RPMI7951 (cell line): ENCODE results near the gene CTBP1. TPM values are rescaled to one million over a fixed set of nuclear protein-coding genes. Genes with fewer than 3 reads are reported as not detected.
"Not testable (repeated sequence)": the region's sequence is repeated elsewhere in the genome, so short reads cannot be mapped to it uniquely, and the experiment has no call there.

Source experiments
- DNase-seq: peaks from one replicate; pipeline ENCODE4 v3.0.0-alpha.2; 2012; ENCODE audit warnings: low read depth
- total RNA-seq: library from RNA; depleted of rRNA; stranded (reverse); fragments of >200 nt; shearing (Covaris generic); gene quantifications from 2 replicates; pipeline ENCODE4 v1.2.3, GENCODE V29; 2014; rRNA removed

CTBP1 gene
- total RNA-seq, result 61.3 and 97.9 TPM in 2 replicates

DNA sequence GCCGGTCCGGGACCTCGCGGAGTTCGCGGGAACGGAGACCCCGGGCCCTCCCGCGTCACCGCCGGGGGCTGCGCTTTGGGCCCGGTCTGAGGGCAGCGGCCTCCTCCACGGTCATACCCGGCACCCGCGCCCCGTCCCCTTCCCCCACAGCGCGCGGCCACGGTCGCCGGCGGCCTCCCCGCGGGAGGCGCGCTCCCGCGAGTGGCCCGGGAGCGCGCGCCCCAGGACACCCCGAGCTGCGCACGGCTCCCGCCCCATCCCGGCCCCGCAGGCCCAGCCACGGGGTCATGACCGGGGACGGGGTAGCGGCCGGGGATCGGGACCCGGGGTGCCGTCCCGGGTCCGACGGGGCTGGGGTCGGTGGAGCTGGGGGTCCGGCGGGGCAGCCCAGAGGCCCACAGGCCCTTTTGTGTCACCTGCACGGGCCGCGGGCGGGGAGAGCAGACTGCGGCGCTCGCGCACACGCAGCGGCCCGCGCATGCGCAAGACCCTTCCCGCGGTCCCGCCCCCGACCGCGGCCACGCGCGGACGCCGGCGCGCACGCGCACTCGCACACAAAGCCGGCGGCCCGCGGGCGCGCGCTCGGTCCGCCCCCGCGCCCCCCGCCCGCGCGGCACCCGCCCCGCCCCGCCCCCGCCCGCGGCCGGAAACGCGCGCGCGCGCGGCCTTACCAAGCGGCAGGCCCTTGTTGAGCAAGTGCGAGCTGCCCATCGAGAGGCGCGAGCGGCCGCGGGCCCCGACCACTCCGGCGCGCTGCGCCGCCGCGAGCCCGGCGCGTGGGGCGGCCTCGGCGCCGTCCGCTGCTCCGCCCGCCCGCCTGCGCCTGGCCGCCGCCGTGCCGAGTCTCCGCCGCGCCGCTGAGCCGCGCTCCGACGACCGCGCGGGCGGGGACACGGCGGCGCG, at the start of gene CTBP1:
CTBP1 (minus strand) TSS at position 886 of the 903 bp plus-strand sequence. CDS start 7,799 bp downstream, outside the sequence.
- DNase-seq, result peak; percentile 73

DNA sequence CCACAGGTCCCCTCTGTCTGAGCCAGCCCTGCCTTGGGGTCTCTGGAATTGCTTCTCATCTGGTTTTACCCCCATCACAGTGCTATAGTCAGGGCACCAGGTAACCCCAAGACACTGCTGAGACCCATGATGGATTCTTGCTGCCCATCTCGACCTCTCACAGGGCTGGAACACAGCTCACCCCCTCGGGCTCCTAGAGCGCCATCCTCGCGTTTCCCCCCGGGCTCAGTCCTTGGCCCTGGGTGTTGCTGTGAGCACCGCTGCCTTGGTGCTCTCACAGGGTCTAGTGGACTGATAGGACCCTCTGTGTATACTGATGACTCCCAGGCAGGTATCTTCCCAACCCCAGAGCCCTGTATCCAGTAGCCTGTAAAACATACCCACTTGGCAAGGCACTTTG, 49.5 kb upstream of the CTBP1 start:
- no peak for DNase-seq

DNA sequence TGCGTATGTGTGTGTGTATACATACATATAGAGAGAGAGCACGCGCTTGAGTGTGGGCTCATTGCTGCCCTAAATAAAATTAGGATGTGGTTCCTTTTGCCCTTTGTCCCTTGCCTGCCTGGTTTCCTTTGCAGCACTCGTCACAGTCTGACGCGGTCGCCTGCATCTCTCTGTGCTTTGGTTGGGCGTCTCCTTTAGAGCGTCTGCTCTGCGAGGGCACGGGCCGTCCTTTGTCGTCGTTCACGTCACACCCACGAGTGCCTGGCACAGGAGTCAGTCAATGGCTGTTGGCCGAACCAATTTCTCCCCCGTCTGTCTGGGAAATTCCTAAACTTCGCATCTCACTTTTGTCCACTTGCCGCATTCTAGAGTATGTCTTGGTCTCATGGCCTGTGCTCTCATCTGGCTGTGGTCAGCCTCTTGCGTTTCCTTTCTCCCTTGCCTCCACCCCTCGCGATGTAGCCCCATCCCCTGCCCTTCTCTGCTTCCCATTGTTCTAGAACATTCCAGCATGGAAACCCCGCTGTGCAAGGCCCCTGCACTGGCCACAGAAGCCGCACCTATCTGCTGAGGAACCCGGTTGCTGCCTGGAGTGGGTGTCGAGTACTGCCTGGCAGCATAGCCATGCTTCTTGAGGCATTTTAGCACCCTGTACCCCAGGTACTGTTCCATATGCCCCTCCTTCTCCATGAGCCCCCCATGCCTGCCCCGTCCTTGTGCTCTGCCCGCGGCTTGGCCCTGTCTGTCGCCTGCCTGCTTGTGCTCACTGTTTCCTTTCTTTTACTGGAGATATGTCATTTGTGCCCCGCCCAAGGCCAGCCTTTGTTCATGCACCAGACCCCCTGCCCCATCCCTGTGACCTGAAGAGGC, 48.8 kb upstream of the CTBP1 start:
- DNase-seq, result no peak

DNA sequence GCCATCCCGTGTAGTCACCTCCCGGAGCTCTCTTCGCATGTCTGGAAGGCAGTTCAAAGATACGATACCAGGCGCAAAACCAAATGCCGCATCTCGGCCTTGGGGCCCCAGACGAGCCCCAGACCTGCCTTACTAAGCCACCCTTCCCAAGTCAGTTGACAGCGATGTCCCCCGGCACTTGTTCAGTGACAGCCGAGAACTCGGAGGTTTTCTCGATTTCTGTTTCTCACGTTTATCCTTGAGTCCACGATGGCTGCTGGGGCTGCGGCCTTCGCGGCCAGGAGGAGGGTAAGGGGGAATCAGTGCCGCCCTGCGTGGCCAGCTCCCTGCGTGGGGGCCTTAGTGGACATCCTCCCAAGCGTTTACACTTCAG, 48.1 kb upstream of the CTBP1 start:
- DNase-seq, result no peak

DNA sequence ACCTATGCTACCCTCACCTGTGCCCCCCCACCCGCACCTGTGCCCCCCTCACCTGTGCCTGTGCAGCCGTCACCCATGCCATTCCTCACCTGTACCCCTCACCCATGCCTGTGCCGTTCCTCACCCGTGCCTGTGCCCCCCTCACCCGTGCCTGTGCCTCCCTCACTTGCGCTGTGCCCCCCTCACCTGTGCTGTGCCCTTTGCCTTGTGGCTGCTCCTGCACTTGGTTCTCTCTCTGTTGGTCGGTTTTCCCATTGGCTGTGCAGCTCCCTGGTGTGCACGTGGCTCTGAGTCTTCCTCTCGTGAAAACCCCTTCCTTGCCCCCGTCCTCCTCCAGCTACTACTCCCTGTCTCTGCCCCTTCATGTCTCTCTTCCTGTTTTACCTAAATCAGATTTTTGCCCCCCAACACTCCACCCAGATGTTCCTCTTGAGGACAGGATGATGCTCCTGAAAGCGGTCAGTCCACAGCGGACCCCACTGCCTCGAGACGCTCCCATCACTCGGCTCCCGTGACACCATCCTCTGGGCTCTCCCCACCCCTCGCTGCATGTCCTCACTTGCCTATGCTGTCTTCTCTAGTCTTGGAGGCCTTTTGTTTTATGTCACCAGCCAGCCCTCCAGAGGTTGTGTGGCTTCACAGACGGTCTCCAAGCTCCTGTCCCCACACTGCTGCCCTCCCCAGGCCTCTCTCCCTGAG, 47.5 kb upstream of the CTBP1 start:
- no peak for DNase-seq

DNA sequence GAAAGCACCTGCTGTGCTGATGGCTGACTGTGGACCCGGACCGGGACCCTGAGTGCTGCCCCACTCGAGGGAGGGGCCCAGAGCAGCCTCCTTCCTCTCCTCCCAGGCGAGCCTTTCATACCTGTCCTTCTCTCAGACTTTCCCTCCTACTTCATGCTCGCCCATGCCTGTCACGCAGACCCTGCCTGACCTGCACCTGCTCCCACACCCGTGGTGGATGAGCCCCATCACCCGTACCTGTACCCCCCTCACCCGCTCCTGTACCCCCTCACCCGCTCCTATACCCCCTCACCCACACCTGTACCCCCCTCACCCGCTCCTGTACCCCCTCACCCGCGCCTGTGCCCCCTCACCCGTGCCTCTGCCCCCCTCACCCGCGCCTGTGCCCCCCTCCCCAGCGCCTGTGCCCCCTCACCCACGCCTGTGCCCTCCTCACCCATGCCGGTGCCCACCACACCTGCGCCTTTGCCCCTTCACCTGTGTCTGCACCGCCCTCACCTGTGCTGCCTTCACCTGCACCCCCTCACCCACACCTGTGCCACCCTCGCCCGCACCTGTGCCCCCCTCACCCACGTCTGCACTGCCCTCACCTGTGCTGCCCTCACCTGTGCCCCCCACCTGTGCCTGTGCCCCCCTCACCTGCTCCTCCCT, 46.6 kb upstream of the CTBP1 start:
- no peak for DNase-seq

DNA sequence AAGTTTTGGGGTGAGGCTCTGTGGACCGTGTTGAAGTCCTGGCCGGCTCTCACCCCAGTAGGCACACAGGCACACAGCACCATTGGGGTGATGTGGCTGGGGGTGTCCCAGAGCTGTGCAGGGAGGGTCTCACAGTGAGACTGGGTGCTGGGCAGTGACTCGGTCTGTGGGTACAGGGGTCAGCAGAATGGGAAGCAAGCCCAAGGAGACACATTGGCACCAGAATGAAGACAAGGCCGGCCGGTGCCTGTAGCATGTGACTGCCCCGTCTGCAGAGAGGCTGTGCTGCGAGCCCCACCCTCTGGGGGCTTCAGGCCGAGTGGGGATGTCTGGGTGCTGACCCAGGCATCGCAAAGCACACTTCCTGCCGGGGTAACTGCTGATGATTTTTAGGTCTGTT, 46.0 kb upstream of the CTBP1 start:
- no peak for DNase-seq

DNA sequence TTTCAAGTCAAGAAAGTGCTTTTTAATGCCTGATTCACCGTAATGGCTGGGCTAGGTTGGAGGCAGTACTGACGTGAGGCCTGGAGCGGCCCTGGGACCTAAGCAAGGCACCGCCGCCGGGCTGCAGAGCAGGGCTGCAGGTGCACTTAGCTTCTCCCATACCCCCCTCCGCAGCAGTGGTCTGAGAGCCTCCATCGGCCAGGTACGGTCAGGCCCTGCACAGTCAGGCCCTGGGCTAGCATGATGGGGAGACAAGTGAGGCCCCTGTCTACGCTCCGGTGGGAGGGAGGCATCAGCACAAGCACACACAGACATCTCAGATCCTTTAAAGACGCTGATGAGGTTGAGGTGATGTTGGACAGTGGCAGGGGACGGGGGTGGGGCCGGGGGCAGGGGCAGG, 45.5 kb upstream of the CTBP1 start:
- DNase-seq, result no peak

DNA sequence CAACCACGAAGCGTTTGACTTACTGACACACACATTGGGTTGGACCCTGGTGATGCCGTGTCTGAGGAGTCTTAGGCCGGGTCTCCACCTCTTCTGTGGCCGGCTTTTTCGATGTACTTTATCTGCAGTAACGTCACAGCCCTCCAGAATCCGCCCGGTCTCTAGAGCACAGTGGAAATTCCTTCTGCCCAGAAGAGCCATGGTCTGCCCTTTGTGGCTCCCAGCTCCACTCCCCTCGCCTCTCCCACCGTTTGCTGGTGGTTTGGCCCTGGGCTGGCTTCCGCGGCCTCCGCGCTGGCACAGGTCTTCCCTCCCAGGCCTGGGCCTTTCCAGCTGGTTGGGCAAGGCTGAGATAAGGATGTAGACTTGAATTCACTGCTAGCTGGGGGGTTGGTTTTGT, 45.1 kb upstream of the CTBP1 start:
- DNase-seq, result no peak

DNA sequence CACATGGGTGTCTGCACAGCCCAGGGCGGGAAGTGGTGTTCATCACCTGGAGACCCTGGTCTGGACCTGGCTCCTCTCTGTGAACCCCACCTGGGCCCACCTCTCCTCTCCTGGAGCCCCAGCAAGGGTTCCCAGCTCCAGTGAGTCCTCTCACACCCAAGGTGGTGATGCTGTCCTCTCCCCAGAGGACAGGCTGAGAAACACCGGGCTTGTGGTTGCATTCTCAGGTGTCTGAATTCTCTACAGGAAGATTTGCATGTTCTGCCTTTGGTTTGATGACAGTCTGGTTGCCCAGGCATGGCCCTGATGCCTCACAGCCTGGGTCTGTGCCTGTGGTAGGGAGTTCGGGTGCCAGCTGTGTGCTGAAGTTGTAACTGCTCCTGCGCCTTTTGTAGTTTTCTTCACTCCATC, 44.6 kb upstream of the CTBP1 start:
- no peak for DNase-seq

DNA sequence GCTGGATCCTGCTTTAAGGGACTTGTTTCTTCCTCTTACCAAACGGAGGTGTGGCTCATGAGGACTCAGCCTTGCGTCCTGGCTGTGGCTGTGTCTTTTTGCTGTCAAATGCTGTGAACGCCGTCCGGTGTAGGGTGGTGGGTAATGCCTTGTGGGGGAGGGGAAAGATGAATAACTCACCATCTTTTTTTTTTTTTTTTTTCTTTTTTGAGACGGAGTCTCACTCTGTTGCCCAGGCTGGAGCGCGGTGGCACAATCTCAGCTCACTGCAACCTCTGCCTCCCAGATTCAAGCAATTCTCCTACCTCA, 43.7 kb upstream of the CTBP1 start:
- not testable (repeated sequence) for DNase-seq

DNA sequence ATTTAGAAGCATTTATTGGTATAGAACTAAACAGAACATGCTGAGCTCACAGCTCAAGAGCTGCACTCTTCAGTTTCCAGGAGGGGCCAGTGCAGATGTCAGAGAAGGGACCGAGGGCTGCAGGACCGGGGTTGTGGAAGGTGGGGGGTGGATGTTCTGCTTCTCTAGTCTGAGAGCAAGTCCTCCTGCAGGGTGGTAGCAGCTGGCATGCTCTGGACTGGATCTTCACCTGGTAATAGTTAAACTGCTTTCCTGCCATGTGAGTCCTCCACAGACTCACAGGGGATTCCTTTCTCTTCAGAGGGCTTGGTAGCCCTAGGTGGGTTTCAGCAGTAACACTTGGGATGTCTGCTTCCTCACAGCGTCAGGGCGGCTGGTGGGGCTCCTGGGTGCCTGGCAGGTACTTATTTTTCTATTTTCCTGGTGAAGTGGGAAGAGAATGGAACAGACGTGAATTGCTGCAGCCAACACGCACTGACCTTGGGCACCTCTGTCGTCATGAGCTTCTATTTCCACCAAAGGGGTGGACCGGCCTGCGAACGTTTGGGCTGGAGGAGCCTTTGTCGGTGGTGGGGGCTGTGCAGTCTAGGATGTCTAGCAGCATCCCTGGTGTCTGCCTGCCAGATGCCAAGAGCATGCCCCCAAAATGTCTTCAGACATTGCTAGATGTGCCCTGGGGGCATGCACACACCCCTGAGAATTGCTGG, 43.2 kb upstream of the CTBP1 start:
- DNase-seq, result no peak

DNA sequence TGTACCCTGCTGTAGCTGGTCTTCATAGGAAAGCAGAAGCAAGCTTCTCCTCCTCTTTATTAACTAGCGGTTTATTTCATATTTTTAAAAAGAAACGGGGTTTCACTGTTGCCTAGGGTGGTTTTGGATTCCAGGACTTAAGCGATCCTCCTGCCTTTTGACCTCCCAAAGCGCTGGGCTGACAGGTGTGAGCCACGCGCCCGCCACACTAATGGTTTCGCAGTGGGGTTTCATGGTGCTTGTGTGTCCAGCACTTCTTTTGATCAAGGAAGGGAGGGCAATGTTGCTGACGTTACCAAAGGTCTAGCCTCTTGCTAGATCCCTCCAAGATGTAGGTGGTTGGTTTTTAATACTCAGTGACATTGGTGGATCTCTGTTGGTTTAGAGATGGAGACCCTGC, 42.2 kb upstream of the CTBP1 start:
- no peak for DNase-seq

DNA sequence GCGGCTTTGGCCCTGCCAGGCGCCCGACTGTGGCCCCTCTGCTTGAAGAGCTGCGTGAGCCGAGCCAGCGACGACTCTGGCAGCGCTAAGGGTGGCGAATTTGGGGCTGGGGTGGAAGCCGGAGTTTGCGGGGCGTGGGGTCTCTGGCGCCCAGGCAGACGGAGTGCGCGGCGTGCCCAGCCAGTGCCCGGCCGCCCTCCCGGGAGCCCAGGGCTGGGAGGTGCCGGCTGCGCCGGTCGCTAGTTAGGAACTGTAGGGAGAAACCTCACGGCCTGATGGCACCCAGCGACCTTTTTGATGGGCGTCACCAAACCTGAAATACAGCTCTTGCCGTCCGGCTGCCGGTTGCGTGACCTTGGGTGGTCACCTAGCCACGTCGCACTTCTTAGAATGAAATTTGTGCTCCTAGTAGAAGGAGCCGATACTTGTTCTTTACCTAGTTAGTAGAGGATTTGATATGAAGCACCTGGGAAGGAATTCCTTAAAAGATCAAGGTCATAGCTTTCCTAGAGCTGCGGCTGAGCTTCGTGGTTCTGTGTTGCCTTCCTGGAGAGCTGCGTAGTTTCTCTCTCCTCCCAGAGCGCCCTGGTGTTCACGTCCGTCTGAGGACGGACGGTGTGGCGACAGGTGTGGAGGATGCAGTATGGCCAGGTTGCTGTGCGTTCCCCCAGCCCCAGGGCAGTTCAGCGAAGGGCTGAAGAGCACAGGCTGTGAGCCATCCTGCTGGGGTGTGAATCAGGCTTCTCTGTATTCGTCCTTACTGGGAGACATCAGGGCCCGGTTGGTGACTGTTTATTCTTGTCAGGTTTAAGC, 41.4 kb upstream of the CTBP1 start:
- no peak for DNase-seq

DNA sequence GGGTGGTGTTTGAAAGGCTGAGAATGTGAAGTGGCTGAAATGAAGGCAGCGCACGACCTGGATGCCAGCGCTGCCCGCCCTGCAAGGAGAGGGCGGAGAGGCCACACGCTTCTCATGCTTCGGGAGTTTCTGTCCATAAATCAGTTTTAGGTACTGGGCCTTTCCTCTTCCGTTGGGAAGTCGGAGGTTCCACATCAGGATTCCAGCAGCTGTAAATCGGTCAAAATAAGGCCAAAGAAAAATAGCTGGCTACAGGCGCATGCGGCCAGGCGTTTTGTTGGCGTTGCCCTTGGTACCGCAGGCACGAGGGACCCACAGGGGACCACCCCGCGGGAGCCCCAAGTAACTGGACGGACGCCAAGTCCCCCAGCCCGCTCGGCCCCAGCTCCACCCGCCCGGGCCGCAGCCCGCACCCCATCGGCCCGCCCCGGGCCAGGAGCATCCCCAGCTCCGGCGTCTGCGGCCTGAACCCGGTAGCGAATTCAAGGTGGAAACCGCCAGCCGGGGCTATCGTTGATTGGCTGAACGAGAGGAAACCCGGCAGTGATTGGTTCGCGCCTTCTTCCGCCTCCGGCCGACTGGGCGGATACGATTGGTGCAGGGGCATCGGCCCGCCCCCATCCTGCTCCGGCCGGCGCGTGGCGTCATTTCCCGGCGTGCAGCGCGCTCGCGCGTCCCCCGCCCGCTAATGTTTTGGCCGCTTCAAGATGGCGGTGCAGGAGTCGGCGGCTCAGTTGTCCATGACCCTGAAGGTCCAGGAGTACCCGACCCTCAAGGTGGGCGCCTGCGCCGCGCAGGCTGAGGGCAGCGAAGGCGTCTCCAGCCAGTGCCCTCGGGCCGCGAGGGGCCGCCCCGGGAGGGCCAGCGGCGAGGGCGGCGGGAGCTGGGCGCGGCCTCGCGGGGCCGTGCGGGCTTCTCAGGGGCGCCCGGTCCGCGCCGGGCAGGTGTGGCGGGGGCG, 40.6 kb upstream of the CTBP1 start, which contains the start of gene MAEA:
MAEA (plus strand) TSS at position 685 of the 958 bp plus-strand sequence; CDS start at position 708, 23 bp downstream.
- peak; percentile 94 for DNase-seq

DNA sequence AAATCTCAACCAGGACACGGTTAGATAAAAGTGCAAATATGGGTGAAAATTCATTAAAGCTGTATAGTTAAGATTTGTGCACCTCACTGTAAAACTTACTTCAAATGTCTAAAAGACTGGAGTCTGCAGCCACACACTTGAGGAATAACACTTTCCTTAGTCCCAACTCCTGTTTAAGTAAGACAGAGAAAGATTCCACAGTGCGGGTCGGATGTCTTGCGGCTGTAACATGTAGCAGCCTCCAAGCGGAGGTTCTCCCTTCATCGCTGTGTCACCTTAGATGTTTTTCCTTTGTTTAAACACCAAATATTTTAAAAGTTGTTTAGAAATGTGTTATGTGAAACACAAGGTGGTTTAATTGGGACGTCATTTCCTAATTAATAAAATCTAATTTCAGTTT, 39.9 kb upstream of the CTBP1 start:
- no peak for DNase-seq

DNA sequence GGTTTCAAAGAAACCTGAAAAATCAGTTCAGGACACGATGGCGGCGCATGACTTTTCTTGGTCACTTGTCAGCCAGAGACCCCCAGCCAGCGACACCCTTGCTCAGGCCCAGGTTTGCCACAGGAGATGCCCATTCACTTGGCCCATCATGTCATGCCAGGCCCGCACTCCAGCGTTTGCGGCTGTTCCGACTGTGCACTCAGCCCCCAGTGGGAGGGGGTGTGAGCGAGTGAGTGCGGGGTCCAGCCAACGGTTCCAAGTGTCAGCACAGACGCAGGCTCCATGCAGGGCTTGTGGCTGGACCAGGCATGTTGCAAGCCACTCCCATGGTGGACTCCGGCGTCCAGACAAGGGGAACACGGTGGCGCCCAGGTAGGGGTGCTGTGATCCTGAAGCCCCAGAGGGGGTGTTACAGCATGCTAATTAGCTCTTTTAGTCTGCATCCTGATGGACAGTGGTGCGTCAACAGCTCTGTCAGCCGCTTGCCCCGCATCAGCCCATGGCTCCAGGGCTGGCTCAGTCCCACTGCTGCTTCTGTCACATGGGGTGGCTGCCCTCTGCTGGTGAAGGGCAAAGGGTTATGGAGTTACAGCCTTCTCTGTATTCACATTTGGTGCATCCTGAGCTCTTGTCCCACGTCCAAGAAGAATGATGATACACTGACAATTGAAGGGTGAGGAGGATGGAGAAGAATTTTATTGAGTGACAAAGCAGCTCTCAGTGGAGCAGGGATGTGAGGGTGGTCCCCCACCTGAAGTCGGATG, 37.0 kb upstream of the CTBP1 start:
- DNase-seq, result peak; percentile 30

DNA sequence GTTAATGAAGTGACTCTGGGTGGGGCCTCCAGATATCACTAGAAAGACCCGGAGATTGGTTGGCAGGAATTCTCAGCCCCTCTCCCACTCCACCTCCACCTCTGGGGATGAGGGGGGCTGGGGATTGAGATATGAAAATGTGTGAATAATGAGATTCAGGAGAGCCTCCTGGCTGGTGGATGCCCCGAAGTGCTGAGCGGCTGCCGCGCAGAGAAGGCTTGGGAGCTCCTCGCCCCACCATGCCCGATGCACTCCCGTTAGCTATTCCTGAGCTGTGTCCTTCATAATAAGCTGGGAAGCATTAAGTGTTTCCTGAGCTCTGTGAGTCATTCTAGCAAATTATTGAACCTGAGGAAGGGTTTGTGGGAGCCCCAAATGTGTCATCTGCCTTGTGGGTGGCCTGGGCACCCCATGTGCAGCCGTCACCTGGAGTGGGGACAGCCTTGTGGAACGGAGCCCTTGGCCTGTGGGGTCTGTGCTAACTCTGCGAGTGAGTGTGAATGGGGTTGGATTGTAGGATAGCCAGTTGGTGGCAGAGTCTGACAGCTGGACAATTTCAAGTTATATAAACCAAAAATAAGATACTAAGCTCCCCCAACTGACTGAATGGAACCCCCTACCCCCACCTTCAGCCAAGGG, 36.3 kb upstream of the CTBP1 start:
- DNase-seq, result no peak
